ENCODE measurements around the gene CD247.

DNA sequence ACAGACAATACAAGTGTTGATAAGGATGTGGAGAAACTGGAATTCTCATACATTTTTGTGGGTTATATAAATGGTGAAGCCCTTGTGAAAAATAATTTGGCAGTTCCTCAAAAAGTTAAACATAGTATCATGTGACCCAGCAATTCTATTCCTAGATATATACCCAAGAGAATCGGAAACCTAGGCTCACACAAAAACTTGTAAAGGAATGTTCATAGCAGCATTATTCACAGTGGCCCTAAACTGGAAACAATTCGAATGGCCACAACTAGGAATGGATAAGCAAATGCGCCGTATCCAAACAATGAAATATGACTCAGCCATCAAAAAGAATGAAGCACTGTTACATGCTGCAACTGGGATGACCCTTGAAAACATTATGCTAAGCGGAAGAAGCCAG lies 3.9 kb upstream of the CD247 start:
- no peak for TF ChIP-seq EZH2 (IDR thresholded peaks at IDR 0.05; ENCODE audit: borderline replicate concordance, low read length)
- TF ChIP-seq, protein P1, sequence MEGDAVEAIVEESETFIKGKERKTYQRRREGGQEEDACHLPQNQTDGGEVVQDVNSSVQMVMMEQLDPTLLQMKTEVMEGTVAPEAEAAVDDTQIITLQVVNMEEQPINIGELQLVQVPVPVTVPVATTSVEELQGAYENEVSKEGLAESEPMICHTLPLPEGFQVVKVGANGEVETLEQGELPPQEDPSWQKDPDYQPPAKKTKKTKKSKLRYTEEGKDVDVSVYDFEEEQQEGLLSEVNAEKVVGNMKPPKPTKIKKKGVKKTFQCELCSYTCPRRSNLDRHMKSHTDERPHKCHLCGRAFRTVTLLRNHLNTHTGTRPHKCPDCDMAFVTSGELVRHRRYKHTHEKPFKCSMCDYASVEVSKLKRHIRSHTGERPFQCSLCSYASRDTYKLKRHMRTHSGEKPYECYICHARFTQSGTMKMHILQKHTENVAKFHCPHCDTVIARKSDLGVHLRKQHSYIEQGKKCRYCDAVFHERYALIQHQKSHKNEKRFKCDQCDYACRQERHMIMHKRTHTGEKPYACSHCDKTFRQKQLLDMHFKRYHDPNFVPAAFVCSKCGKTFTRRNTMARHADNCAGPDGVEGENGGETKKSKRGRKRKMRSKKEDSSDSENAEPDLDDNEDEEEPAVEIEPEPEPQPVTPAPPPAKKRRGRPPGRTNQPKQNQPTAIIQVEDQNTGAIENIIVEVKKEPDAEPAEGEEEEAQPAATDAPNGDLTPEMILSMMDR (conservative IDR thresholded peaks at IDR 0.05 in 1 of 2, IDR thresholded peaks at IDR 0.05 in 1 of 2; ENCODE audit: extremely low read depth in 1 of 2, insufficient read depth in 1 of 2, low read depth in 1 of 2, low read length in 2 of 2), result no peak
